IPS-20b (cell line): ENCODE measurements around the gene ACTG1.

Source experiments
- H3K27ac ChIP-seq: one replicate; pipeline ENCODE4 v1.5.1; 2013; ENCODE audit warnings: low read length
- H3K27me3 ChIP-seq: 2 replicates; pipeline ENCODE4 v1.6.1; 2013; ENCODE audit warnings: mild to moderate bottlenecking, low read length, inconsistent platforms; ENCODE audit not compliant: insufficient read depth
- H3K36me3 ChIP-seq: 2 replicates; pipeline ENCODE4 v1.6.1; 2013; ENCODE audit warnings: low read depth, mild to moderate bottlenecking, inconsistent platforms, low read length, moderate library complexity; ENCODE audit not compliant: insufficient read depth
- H3K4me1 ChIP-seq: 2 replicates; pipeline ENCODE4 v1.6.1; 2013; ENCODE audit warnings: mild to moderate bottlenecking, control low read depth, inconsistent platforms, low read length, moderate library complexity; ENCODE audit not compliant: insufficient read depth
- H3K4me3 ChIP-seq: 2 replicates; pipeline ENCODE4 v1.5.1; 2013; ENCODE audit warnings: mild to moderate bottlenecking, low read length, inconsistent platforms
- H3K9ac ChIP-seq: 2 replicates; pipeline ENCODE4 v1.6.1; 2013; ENCODE audit warnings: low read depth, mild to moderate bottlenecking, inconsistent platforms, low read length, moderate library complexity
- H3K9me3 ChIP-seq: 2 replicates; pipeline ENCODE4 v1.6.1; 2013; ENCODE audit warnings: mild to moderate bottlenecking, low read depth, low read length, inconsistent platforms; ENCODE audit not compliant: insufficient read depth

ACTG1 gene

DNA sequence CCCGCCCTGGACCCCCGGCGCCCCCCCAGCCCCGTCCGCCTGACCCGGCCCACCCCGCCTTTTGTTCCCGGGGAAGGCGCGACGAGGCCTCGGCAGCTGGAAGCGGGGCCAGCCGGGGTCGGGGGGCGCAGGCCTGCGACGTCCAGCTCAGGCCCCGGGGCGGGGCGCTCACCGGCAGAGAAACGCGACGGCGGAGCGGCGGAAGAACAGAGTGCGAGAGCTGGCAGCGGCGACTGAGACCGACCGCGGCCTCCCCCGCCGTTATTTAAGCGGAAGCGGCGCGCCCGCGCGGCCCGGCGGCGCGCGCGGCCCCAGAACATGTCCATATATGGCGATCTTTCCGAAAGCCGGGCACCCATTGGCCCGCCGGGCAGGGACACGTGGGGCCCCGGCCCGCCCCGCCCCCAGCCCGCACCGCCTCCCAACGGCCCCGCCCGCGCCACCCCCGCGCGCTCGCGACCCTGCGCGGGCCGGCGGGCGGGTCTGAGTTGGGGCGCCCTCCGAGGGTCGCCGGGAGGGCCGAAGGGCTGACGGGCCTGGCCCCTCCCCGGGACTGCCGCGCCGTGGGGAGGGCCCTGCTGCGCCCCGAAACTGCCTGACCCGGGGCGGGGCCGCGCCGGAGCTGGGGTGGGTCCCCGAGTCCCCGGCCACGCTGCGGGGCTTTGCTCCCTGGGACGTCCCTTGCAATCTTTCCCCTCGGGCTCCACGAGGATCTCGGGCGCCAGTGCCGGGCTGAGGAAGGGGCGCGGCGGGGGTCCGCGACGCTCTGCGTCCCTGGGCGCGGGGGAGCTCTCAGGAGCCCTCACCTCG is at the start of gene ACTG1:
Gene ACTG1 (minus strand): TSS at position 238 of the 810 bp plus-strand sequence. CDS start 445 bp downstream, outside the sequence.
- Histone ChIP-seq H3K9ac (peak within 1 kb of the TSS; percentile 93), H3K4me3 (peak within 1 kb of the TSS; percentile 97), H3K27ac (peak within 1 kb of the TSS; percentile 75), H3K36me3 (peaks cover 36% of the 10 kb centered on the region), H3K4me1 (peaks cover 7% of the 10 kb centered on the region; the same call in 1 of the 2 replicates), H3K9me3 (peaks cover 10% of the 10 kb centered on the region; the same call in 1 of the 2 replicates), H3K27me3 (peaks cover 17% of the 10 kb centered on the region)

DNA sequence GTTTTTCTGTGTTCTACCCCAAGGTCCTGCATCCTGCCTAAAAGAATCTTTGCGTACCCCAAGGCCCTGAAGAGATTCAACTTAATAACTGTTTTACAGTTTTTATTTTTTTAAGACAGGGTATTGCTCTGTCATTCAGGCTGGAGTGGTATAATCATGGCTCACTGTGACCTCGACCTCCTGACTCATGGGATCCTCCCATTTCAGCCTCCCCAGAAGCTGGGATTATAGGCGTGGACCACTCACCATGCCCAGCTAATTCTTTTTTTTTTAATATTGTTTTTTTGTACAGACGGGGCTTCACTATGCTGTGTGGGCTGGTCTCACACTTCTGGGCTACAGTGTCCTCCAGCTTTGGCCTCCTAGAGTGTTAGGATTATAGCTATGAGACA is 48.9 kb upstream of the ACTG1 start:
- no peak overlapping the region for H3K4me3 ChIP-seq
- H3K9ac ChIP-seq: no peak overlapping the region
- H3K27ac ChIP-seq: no peak overlapping the region
- H3K36me3 ChIP-seq: peaks cover 79% of the 10 kb centered on the region
- no peaks in the 10 kb centered on the region for H3K9me3 ChIP-seq
- no peaks in the 10 kb centered on the region for H3K4me1 ChIP-seq
- no peaks in the 10 kb centered on the region for H3K27me3 ChIP-seq

- H3K4me1 ChIP-seq: no peaks in the 10 kb centered on the region
- peaks cover 61% of the 10 kb centered on the region for H3K36me3 ChIP-seq
- H3K9ac ChIP-seq: no peak overlapping the region
Observed at GRCh38 chr17:81558941-81559806, 46.6 kb upstream of the ACTG1 start.

DNA sequence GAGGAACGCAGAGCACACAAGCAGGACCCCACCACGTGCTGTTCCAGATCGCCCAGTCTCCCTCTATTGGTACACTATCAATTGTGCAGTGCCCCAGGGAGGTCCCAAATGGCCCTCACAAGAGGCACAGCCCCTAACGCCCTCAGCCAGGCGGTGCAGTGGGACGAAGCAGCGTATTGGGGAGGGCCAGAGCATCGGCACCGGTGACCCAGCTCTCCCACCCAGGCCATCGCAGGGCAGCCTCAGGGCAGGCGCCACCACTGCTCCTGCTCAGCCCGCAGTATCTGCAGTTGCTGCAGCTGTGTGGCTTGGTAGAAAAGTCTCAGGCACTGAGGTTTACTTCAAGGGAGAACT is 45.5 kb upstream of the ACTG1 start:
- Histone ChIP-seq H3K4me3 (no peak overlapping the region), H3K27me3 (no peaks in the 10 kb centered on the region), H3K27ac (no peak overlapping the region), H3K4me1 (peaks cover 6% of the 10 kb centered on the region; the same call in 1 of the 2 replicates), H3K9ac (no peak overlapping the region), H3K36me3 (peaks cover 51% of the 10 kb centered on the region), H3K9me3 (no peaks in the 10 kb centered on the region)

More at GRCh38 chr17:81558941-81559806, 46.6 kb upstream of the ACTG1 start:
- Histone ChIP-seq H3K27me3 (no peaks in the 10 kb centered on the region), H3K4me3 (no peak overlapping the region), H3K9me3 (no peaks in the 10 kb centered on the region), H3K27ac (no peak overlapping the region)

DNA sequence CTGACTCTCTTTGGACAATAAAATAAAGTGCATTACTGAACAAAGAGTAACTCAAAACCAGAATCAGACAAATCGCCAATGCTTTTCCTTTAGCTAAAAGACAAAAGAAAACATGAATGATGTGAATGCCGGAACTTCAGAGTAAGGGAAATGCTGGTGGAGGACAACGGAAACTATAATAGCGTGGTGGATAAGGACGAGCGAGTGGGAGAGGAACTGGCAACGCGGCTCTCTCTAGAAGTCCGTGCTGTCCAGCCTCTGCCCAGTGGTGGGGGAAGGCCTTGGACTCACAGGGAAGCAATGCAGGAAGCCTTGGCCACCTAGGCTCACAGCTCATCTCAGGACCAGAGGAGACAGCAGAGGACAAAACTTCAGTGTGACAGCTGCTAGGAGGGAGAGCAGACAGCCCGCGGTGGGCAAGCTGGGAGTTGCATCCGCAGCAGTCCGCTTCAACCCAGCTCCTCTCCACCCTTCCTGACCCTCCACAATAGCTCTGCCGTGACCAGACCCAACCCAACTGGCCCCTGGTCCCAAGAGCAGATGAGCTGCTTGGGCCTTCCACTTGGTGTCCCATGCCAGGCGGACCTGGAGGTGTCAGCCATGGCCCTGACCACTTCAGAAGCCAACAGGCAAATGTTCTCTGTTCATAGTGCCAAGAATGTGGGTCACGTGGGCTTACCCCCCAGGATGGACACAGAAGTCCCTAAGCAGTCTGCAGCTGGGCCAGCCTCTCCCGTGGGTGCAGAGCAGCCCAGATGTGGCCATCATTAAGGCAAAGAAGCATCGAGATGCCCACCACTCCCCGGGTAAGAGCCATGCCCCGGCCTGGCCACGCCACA is 44.9 kb upstream of the ACTG1 start:
- no peaks in the 10 kb centered on the region for H3K9me3 ChIP-seq
- H3K4me1 ChIP-seq: peaks cover 6% of the 10 kb centered on the region; the same call in 1 of the 2 replicates
- H3K36me3 ChIP-seq: peaks cover 46% of the 10 kb centered on the region

GRCh38 chr17:81556863-81557262 is 44.3 kb upstream of the ACTG1 start:
- Histone ChIP-seq H3K4me3 (no peak overlapping the region), H3K27ac (no peak overlapping the region), H3K4me1 (peaks cover 6% of the 10 kb centered on the region; the same call in 1 of the 2 replicates), H3K36me3 (peaks cover 42% of the 10 kb centered on the region), H3K9ac (no peak overlapping the region), H3K27me3 (no peaks in the 10 kb centered on the region), H3K9me3 (no peaks in the 10 kb centered on the region)

More for the DNA sequence above, 44.9 kb upstream of the ACTG1 start:
- H3K9ac ChIP-seq: no peak overlapping the region
- no peak overlapping the region for H3K4me3 ChIP-seq
- no peaks in the 10 kb centered on the region for H3K27me3 ChIP-seq
- no peak overlapping the region for H3K27ac ChIP-seq

GRCh38 chr17:81556175-81556691 is 43.6 kb upstream of the ACTG1 start:
- Histone ChIP-seq H3K4me1 (peaks cover 6% of the 10 kb centered on the region; the same call in 1 of the 2 replicates), H3K9ac (no peak overlapping the region), H3K9me3 (no peaks in the 10 kb centered on the region), H3K27ac (no peak overlapping the region), H3K27me3 (no peaks in the 10 kb centered on the region), H3K36me3 (peaks cover 35% of the 10 kb centered on the region), H3K4me3 (no peak overlapping the region)

DNA sequence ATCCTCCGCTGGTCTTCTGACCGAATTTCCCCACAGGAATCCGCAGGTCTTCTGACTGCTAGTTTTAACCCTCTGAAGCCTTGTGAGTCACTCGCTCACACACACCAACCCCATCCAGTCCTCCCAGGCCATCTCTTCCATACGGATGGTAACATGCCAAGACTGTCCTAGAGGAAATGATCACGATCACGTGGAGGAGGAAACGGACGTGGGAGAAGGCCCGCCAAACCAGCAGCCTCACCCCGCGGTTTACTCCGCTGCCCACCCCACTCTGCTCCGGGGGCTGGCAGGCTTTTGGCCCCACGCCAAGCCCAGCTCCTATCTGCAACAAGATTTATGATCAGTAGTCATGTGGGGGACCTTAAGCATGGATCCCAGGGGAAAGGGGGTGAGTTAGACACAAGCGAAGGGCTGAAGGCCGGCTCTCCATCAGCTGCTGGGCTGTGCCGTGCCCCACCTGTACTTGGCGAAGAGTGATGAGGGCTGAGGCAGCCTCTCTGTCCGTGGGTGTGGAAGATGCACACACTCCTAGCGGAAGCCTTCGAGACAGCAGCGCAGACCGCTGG is 41.1 kb upstream of the ACTG1 start:
- H3K9me3 ChIP-seq: no peaks in the 10 kb centered on the region
- no peaks in the 10 kb centered on the region for H3K27me3 ChIP-seq
- H3K36me3 ChIP-seq: peaks cover 32% of the 10 kb centered on the region
- peak overlapping the region; percentile 84; the same call in 1 of the 2 replicates for H3K9ac ChIP-seq
- H3K4me3 ChIP-seq: peak overlapping the region; percentile 86
- H3K27ac ChIP-seq: peak overlapping the region; percentile 46
- peaks cover 6% of the 10 kb centered on the region; the same call in 1 of the 2 replicates for H3K4me1 ChIP-seq

- Histone ChIP-seq H3K27me3 (no peaks in the 10 kb centered on the region), H3K4me3 (peak overlapping the region; percentile 86), H3K36me3 (peaks cover 30% of the 10 kb centered on the region), H3K9ac (peak overlapping the region; percentile 84; the same call in 1 of the 2 replicates), H3K27ac (peak overlapping the region; percentile 55), H3K4me1 (peaks cover 6% of the 10 kb centered on the region; the same call in 1 of the 2 replicates), H3K9me3 (no peaks in the 10 kb centered on the region)
Observed at GRCh38 chr17:81553018-81553615, 40.5 kb upstream of the ACTG1 start.

- Histone ChIP-seq H3K4me3 (peak within 1 kb of the TSS; percentile 86), H3K4me1 (peaks cover 6% of the 10 kb centered on the region; the same call in 1 of the 2 replicates), H3K27me3 (no peaks in the 10 kb centered on the region), H3K9me3 (no peaks in the 10 kb centered on the region), H3K27ac (peak within 1 kb of the TSS; percentile 55), H3K9ac (peak within 1 kb of the TSS; percentile 84), H3K36me3 (peaks cover 35% of the 10 kb centered on the region)
Observed at GRCh38 chr17:81552244-81553017, 39.8 kb upstream of the ACTG1 start, which contains the start of gene FAAP100. TSS of gene FAAP100 (minus strand) at chr17:81552353. CDS start at chr17:81552330, 23 bp downstream.
